ENCODE results near the gene LPP. TPM values are rescaled to one million over a fixed set of nuclear protein-coding genes. Genes with fewer than 3 reads are reported as not detected.

LPP gene
- total and polyA plus RNA-seq, 10 of the 15 experiments (the other 5 are each of a cell fraction or from before 2014, with no cell fraction given): under 0.01 to 0.62 (median 0.03) TPM

- no peak overlapping the region for H2AFZ ChIP-seq (ENCODE audit: control insufficient read depth, low read depth, low read length)
- ChIA-PET RAD21 (ENCODE audit: unreplicated experiment) (interaction anchor here (1.7 kb wide), 1 partner anchor 1004 kb away, joined by 4 read pairs; no protein-coding TSS in a partner anchor), CTCF (interaction anchor here (6.2 kb wide), 1 partner anchor 1005 kb away, joined by 105 read pairs; no protein-coding TSS in a partner anchor), SMC1A (ENCODE audit: uncharacterized antibody, unreplicated experiment) (interaction anchor here (1.1 kb wide), 2 partner anchors 10 to 1004 kb away, joined by 3 to 4 read pairs; no protein-coding TSS in a partner anchor), POLR2A (no interaction called here)
- H3K27ac ChIP-seq (ENCODE audit: control insufficient read depth, insufficient read depth): no peak overlapping the region
- peaks cover 0 to 2% of the 10 kb centered on the region in 2 experiments; a peak in 1 of 4 replicates for H3K27me3 ChIP-seq (replicated peaks in 1 of 2; ENCODE audit: control insufficient read depth in 2 of 2, insufficient read depth in 2 of 2, low read length in 1 of 2)
- 58% methylated on average over 2 of the region's 2 CpGs for WGBS (ENCODE audit: insufficient coverage, insufficient replicate concordance, low lambda C conversion rate, missing lambda C conversion rate)
- H3K9ac ChIP-seq (ENCODE audit: control insufficient read depth, insufficient read depth, low read length): no peak overlapping the region
- no peaks in the 10 kb centered on the region for H3K4me1 ChIP-seq (ENCODE audit: control insufficient read depth, insufficient read depth, low read length)
- BruUV-seq (replicated peaks): no TSS peak
- intact Hi-C loops (cut with micrococcal nuclease; ENCODE audit: unreplicated experiment): no loop called here
- H3K79me2 ChIP-seq (ENCODE audit: control insufficient read depth, insufficient read depth, low read length): no peaks in the 10 kb centered on the region
- H3K36me3 ChIP-seq (ENCODE audit: control insufficient read depth in 2 of 2, insufficient read depth in 2 of 2, low read length in 1 of 2): no peaks in the 10 kb centered on the region
- in situ Hi-C loops (cut with MboI): no loop called here
- no peak for ATAC-seq
- no peak overlapping the region for H3K4me2 ChIP-seq (ENCODE audit: control insufficient read depth, insufficient read depth)
- no peak overlapping the region for H3K4me3 ChIP-seq
- H4K20me1 ChIP-seq (ENCODE audit: control insufficient read depth, insufficient read depth): no peaks in the 10 kb centered on the region
- no peaks in the 10 kb centered on the region for H3K9me3 ChIP-seq (replicated peaks; ENCODE audit: control insufficient read depth, insufficient read depth, low read length)
- no peak for TF ChIP-seq E2F4 (IDR thresholded peaks at IDR 0.05; ENCODE audit: low read depth, low read length)
- no peak for TF ChIP-seq ZNF622 (IDR thresholded peaks at IDR 0.05)
- TF ChIP-seq JUNB (IDR thresholded peaks at IDR 0.05): no peak
- TF ChIP-seq EED (IDR thresholded peaks at IDR 0.05; ENCODE audit: low read depth): no peak
- TF ChIP-seq KAT2A (conservative IDR thresholded peaks at IDR 0.05; ENCODE audit: control insufficient read depth, low read depth, low read length): no peak
- TF ChIP-seq BRCA1 (IDR thresholded peaks at IDR 0.05; ENCODE audit: low read depth, low read length): no peak
- no peak for TF ChIP-seq HDAC2 (IDR thresholded peaks at IDR 0.05)
- no peak for TF ChIP-seq RUNX3 (IDR thresholded peaks at IDR 0.05; ENCODE audit: low read length)
- TF ChIP-seq RBBP5 (conservative IDR thresholded peaks at IDR 0.05): no peak
- TF ChIP-seq MTA3 (IDR thresholded peaks at IDR 0.05; ENCODE audit: borderline replicate concordance, low read length): no peak
- no peak for TF ChIP-seq BCL3 (IDR thresholded peaks at IDR 0.05; ENCODE audit: borderline replicate concordance, insufficient read depth, low read depth, low read length, poor library complexity, severe bottlenecking)
- TF ChIP-seq BCL11A (IDR thresholded peaks at IDR 0.05; ENCODE audit: low read depth, low read length): no peak
- TF ChIP-seq CHD1 (IDR thresholded peaks at IDR 0.05; ENCODE audit: low read depth, low read length): no peak
- TF ChIP-seq TCF3 (IDR thresholded peaks at IDR 0.05; ENCODE audit: borderline replicate concordance, insufficient read depth, low read depth, low read length): no peak
- no peak for TF ChIP-seq YBX1 (IDR thresholded peaks at IDR 0.05)
- TF ChIP-seq E4F1 (IDR thresholded peaks at IDR 0.05; ENCODE audit: borderline replicate concordance, partially characterized antibody): no peak
- TF ChIP-seq BMI1 (IDR thresholded peaks at IDR 0.05; ENCODE audit: borderline replicate concordance): no peak
- TF ChIP-seq NFXL1 (IDR thresholded peaks at IDR 0.05; ENCODE audit: borderline replicate concordance): no peak
- FAIRE-seq: no peak
- no peak for DNase-seq (ENCODE audit: low read depth, low spot score)
Observed at GRCh38 chr3:188744166-188744565, 590.2 kb downstream of the LPP start.

Measured in GM12878 (cell line).